GM06990 (cell line): Measurements from ENCODE around the gene LRRN1.

Experiments
- DNase-seq: peaks from one replicate; pipeline ENCODE4 v3.0.0-alpha.2; 2011; ENCODE audit not compliant: insufficient read length; ENCODE audit errors: extremely low read depth
- H3K27me3 ChIP-seq: replicated peaks from 2 replicates; pipeline ENCODE4 v1.6.0; 2011; ENCODE audit warnings: low read length; ENCODE audit not compliant: control insufficient read depth, insufficient read depth
- H3K36me3 ChIP-seq: 2 replicates; pipeline ENCODE4 v1.5.1; 2011; ENCODE audit warnings: low read length; ENCODE audit not compliant: control insufficient read depth, insufficient read depth
- H3K4me3 ChIP-seq: replicated peaks from 2 replicates; pipeline ENCODE4 v1.5.1; 2011; ENCODE audit warnings: low read depth, mild to moderate bottlenecking, control low read depth, low read length
- TF ChIP-seq, protein P1 (sequence below): IDR thresholded peaks from 2 replicates; pipeline ENCODE4 v1.5.1; 2011; ENCODE audit warnings: low read length, control low read depth, mild to moderate bottlenecking, inconsistent platforms; ENCODE audit not compliant: insufficient read depth, poor library complexity, severe bottlenecking

Gene LRRN1

DNA sequence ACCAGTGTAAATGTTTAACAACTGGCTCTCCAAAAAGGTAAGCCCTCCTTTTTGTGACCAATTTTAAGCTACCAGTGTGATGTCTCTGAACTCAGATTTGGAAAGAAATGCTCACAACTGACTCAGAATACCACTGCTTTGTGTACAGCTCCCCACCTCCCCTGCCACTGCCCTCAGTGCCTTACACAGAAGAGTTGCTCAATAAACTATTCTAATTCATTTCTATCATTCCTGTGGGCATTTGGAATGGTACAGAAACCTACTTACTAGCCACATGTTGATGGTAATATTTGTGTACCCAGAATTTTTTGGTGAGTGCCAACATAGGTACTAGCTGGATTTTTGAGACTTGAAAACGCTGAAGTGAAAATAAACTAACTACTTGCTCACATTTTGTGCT lies 16.0 kb downstream of the LRRN1 start:
- no peak overlapping the region for H3K4me3 ChIP-seq
- H3K36me3 ChIP-seq: no peaks in the 10 kb centered on the region
- H3K27me3 ChIP-seq: no peaks in the 10 kb centered on the region
- DNase-seq: no peak
- TF ChIP-seq, protein P1, sequence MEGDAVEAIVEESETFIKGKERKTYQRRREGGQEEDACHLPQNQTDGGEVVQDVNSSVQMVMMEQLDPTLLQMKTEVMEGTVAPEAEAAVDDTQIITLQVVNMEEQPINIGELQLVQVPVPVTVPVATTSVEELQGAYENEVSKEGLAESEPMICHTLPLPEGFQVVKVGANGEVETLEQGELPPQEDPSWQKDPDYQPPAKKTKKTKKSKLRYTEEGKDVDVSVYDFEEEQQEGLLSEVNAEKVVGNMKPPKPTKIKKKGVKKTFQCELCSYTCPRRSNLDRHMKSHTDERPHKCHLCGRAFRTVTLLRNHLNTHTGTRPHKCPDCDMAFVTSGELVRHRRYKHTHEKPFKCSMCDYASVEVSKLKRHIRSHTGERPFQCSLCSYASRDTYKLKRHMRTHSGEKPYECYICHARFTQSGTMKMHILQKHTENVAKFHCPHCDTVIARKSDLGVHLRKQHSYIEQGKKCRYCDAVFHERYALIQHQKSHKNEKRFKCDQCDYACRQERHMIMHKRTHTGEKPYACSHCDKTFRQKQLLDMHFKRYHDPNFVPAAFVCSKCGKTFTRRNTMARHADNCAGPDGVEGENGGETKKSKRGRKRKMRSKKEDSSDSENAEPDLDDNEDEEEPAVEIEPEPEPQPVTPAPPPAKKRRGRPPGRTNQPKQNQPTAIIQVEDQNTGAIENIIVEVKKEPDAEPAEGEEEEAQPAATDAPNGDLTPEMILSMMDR: no peak

DNA sequence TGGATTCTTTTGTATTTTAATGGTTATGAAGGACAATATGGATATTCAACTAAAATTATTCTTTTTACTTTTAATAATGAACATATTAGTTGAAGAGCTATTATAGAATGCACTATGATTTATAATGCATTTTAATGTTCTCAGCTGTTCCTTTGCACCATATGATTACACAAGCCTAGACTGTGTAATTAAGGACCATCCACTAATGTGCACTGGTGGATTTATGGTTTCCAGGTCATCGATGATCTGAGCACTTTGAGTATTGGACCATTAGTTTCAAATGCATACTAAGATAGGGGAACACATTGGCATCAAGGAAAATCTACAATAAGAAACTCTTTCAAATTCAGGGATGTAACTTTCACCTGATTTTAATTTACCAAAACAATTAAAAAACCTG lies 16.8 kb downstream of the LRRN1 start:
- Histone ChIP-seq H3K4me3 (no peak overlapping the region), H3K36me3 (no peaks in the 10 kb centered on the region), H3K27me3 (no peaks in the 10 kb centered on the region)
- TF ChIP-seq, protein P1: no peak
- DNase-seq: no peak

DNA sequence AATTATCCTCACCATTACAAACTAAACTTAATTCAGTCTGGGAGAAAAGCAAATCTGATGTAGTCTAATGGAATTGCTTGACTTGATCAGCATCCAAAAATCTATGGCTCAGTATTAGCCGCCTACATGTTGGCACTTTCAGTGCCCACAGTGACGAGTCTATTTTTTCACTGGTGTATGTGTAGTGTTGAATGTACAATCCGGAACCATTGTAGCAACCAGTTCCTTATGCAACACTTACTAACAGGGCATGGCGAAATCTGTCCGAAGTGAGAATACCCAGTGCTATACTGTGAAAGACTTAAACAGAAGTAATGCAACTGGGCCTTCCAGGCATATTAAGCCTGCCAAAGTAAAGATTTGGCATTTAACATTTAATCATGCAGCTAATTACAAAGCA lies 18.6 kb downstream of the LRRN1 start:
- no peaks in the 10 kb centered on the region for H3K27me3 ChIP-seq
- TF ChIP-seq, protein P1: no peak
- H3K36me3 ChIP-seq: no peaks in the 10 kb centered on the region
- DNase-seq: no peak
- H3K4me3 ChIP-seq: no peak overlapping the region

DNA sequence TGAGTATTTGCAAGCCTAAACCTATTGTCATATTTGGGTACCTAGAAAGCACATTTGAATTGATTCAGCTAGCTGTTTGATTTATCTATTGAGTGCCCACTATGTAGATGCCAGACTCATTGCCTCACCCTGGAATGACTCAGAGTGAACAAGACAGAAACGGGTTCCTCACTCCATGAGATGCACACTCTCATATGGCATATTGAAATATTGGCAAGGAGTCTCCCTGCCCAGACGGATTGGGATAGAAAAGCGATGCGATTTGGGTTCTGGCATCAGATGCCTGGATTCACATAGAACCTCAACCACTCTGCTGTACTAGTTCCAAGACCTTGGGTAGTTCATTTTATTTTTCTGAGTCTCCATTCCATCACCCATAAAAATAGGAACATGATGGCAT lies 22.5 kb downstream of the LRRN1 start:
- Histone ChIP-seq H3K27me3 (no peaks in the 10 kb centered on the region), H3K36me3 (no peaks in the 10 kb centered on the region), H3K4me3 (no peak overlapping the region)
- TF ChIP-seq, protein P1: no peak
- DNase-seq: no peak

DNA sequence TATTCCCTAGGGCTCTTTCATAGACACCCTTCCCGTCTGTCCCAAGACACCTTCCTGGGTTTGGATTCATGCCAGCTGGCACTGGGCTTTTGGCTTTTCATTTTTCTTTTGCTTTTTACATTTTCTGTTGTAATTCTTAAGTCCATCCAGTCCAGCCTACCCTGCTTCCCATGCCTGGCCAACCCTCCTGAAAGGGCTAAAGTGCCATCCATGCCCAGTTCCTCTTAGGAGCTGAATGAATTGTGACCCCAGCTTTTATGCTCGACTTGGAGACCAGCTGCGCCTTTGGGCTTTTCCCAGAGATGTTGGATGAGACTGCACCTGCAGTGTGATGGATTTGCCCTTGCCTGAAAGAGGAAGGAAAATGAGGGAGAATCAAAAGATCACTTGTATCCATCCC lies 25.8 kb downstream of the LRRN1 start:
- DNase-seq: no peak
- Histone ChIP-seq H3K27me3 (no peaks in the 10 kb centered on the region), H3K4me3 (no peak overlapping the region), H3K36me3 (no peaks in the 10 kb centered on the region)
- TF ChIP-seq, protein P1: no peak

DNA sequence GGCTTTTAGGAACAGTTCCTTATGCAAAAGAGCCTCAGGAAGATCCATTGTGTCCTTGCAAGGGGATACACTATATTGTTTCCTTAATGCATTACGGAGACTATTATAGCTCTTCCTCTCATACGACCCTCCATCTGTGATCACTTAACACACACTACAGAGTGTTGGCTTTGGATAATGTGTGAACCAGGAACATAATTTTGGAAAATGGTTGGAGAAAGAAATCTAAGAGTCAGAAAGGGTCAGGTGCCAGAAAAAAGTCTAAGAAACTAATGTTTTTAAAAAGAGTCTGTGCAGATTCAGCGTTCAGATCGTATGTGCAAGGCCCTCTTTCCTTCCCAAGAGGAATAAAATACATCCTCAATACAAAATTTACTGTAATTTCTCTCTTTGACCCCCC lies 27.3 kb downstream of the LRRN1 start:
- DNase-seq: no peak
- Histone ChIP-seq H3K27me3 (no peaks in the 10 kb centered on the region), H3K36me3 (no peaks in the 10 kb centered on the region), H3K4me3 (no peak overlapping the region)
- TF ChIP-seq, protein P1: no peak
